Choroid plexus epithelial cell (primary cell): ENCODE measurements around the gene SUPT20H.
A peak's percentile ranks its signal among the peaks of the same experiment; 100 is the strongest.
"Not testable (repeated sequence)": the region's sequence is repeated elsewhere in the genome, so short reads cannot be mapped to it uniquely, and the experiment has no call there.

Experiments used
- DNase-seq: peaks from one replicate; pipeline ENCODE4 v3.0.0-alpha.2; 2010; ENCODE audit warnings: low read depth
- H3K4me3 ChIP-seq: 2 replicates; pipeline ENCODE4 v1.5.1; 2011; ENCODE audit warnings: low read depth, mild to moderate bottlenecking, control low read depth, low read length, moderate library complexity
- TF ChIP-seq, protein P1 (sequence below): conservative IDR thresholded peaks from 2 replicates; pipeline ENCODE4 v1.5.1; 2011; ENCODE audit warnings: low read depth, mild to moderate bottlenecking, control low read depth, inconsistent platforms, low read length, moderate library complexity

Gene SUPT20H

DNA sequence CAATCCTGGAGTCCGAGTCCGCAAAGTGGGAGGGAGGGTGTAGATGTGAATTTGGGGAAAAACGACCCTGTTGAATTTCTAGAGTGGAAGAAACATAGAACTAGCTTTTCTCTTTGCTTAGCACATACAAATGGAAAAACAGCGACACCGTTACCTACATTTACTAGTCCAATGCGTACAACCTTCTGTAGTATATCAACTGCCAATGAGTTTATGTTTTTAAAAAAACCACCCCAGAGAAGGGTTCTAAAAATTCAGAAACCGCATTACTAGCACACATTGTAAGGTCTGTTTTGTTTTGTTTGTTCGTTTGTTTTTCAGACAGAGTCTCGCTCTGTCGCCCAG, 332 bp upstream of the SUPT20H start:
- H3K4me3 ChIP-seq = peak overlapping the region; percentile 96
- TF ChIP-seq, protein P1, sequence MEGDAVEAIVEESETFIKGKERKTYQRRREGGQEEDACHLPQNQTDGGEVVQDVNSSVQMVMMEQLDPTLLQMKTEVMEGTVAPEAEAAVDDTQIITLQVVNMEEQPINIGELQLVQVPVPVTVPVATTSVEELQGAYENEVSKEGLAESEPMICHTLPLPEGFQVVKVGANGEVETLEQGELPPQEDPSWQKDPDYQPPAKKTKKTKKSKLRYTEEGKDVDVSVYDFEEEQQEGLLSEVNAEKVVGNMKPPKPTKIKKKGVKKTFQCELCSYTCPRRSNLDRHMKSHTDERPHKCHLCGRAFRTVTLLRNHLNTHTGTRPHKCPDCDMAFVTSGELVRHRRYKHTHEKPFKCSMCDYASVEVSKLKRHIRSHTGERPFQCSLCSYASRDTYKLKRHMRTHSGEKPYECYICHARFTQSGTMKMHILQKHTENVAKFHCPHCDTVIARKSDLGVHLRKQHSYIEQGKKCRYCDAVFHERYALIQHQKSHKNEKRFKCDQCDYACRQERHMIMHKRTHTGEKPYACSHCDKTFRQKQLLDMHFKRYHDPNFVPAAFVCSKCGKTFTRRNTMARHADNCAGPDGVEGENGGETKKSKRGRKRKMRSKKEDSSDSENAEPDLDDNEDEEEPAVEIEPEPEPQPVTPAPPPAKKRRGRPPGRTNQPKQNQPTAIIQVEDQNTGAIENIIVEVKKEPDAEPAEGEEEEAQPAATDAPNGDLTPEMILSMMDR = no peak
- no peak for DNase-seq

DNA sequence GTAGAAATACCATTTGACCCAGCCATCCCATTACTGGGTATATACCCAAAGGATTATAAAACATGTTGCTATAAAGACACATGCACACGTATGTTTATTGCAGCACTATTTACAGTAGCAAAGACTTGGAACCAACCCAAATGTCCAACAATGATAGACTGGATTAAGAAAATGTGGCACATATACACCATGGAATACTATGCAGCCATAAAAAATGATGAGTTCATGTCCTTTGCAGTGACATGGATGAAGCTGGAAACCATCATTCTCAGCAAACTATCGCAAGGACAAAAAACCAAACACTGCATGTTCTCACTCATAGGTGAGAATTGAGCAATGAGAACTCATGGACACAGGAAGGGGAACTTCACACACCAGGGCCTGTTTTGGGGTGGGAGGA, 3.3 kb downstream of the SUPT20H start:
- DNase-seq = not testable (repeated sequence)

DNA sequence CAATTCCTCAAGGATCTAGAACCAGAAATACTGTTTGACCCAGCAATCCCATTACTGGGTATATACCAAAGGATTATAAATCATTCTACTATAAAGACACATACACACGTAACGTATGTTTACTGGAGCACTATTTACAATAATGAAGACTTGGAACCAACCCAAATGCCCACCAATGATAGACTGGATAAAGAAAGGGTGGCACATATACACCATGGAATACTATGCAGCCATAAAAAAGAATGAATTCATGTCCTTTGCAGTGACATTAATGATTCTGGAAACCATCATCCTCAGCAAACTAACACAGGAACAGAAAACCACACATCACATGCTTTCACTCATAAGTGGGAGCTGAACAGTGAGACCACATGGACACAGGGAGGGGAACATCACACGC, 6.4 kb downstream of the SUPT20H start:
- H3K4me3 ChIP-seq, DNase-seq: not testable (repeated sequence)

More for the DNA sequence above, 3.3 kb downstream of the SUPT20H start:
- not testable (repeated sequence) for H3K4me3 ChIP-seq

DNA sequence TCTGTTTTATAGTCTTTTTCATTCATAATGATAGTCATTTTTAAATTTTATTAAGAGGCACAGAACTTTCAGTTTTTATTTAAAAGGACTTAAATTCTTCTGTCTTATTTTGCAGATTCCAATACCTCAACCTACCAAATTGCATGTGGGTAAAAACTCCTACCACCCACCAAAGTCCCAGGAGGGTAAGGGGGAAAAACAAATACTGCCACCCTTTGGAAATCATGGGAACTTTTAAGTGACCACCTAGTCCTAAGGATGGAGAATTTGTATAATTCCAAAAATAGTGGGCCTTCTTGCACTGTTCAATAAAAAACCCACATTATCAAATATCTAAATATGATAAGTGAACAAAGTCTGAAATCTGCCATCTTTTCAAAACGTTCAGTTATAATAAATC, 9.7 kb downstream of the SUPT20H start:
- TF ChIP-seq, protein P1 = peak; percentile 21
- H3K4me3 ChIP-seq = no peak overlapping the region
- DNase-seq = no peak

DNA sequence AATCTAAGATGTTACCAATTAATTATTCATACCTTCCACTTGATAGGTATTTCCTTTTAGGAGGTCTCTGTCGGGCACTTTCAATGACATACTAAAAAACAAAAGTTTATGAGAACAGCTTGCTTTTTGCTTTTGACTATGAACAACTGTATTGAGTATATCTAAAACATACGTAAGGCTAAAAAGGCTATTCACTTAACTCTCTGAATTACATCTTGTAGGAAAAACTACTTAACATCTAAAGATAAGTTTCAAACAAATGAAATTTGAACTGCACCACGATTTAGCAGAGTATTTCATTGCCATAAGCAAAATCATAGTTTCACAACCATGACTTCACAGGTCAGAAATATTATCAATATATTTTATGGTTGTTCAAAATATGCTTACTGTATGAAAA, 11.6 kb downstream of the SUPT20H start:
- DNase-seq = no peak
- H3K4me3 ChIP-seq = no peak overlapping the region
- TF ChIP-seq, protein P1 = no peak

DNA sequence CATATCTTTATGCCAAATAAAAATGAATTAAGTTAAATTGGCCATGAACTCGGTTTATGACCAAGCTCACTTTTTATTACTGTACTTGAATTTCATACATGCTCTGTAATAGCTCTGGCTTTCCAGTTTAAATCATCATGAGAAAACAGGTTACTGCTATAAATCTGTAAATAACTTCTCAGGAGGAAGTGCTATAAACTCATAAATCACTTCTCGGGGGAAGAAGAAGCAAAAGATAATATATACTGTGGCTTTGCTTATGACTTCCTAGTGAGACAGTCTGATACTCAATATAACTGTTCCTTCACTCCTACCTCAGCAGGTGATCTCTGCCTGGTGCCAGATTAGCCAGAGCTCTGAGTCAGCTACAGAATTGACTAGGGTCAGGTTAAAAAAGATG, 12.5 kb downstream of the SUPT20H start:
- no peak overlapping the region for H3K4me3 ChIP-seq
- TF ChIP-seq, protein P1 = no peak
- DNase-seq = no peak

DNA sequence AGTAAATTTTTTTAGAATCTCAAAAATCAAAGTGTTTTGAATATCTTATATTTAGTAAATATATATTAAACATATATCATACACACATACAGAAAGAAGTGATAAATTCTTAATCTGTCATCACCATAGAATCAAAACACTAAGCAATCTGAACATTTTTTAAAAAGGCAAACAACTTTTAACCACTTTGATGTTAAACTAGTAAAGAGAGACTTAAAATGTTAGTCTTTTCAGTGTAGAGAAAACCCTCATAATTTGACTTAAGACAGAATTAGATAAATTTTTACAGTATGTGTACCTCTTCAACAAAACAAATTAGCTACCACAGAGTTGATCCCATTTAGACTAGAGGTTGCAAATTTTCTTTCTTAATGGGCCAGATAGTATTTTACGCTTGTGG, 13.4 kb downstream of the SUPT20H start:
- H3K4me3 ChIP-seq = no peak overlapping the region
- no peak for DNase-seq
- TF ChIP-seq, protein P1 = no peak

DNA sequence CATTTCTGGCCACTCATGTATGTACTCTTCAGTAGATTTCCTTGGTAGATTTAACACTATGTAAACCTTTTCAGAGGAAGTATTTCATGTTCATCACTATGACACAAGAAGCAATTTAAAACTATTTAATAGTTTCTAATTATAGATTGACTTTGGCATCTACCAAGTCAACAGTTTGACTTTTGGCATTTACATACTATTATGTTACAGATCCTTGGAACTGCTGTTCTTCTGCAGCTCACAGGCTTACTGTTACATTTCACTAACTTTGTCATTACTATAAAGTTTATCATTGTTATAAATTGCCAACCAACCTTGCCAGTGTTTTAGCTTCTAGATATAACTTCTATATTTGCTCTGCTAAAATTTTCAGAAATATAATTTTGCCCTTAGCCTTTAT, 18.7 kb downstream of the SUPT20H start:
- TF ChIP-seq, protein P1 = no peak
- DNase-seq = no peak
- H3K4me3 ChIP-seq = no peak overlapping the region
